K562 (cell line): ENCODE measurements around the gene CHL1. TPM values are rescaled to one million over a fixed set of nuclear protein-coding genes. Genes with fewer than 3 reads are reported as not detected.

Experiments
- ATAC-seq: fragments of 200-7000 bp; cut with Tn5 transposase; 3 replicates; pipeline ENCODE4 v1.9.1; 2020; ENCODE audit warnings: moderate library complexity
- BruUV-seq: library from RNA; stranded (reverse); fragments of 400-500 nt; replicated peaks from 2 replicates; lab custom pipeline; 2021; lab: Mats Ljungman, UMichigan
- CTCF ChIA-PET: fragments of 300-600 bp; formaldehyde crosslinking; extraction: SDS; loops from one replicate; lab custom pipeline; 2021; ENCODE audit warnings: low intra/inter-chr PET ratio; lab: Yijun Ruan, JAX
- POLR2A ChIA-PET: fragments of 300-600, 350-650 bp; sonication (Branson Sonifier 250); formaldehyde crosslinking; extraction: SDS; loops from one replicate; lab custom pipeline; 2021; ENCODE audit warnings: antibody characterized with exemption, inconsistent platforms; lab: Yijun Ruan, JAX
- DNase-seq, 4 experiments: peaks; one replicate each; pipeline versions ENCODE4 v3.0.0 to v3.0.0-alpha.2; 2011 to 2018; ENCODE audit warnings: low spot score in 3 of 4, mixed read lengths in 3 of 4; ENCODE audit errors: extremely low read depth in 1 of 4
- FAIRE-seq: peaks from 2 replicates; lab custom pipeline; 2011; peaks lifted over from hg19 to GRCh38; lab: Jason Lieb, UNC
- H2AFZ ChIP-seq: 2 replicates; pipeline ENCODE4 v1.6.0; 2011; ENCODE audit warnings: low read depth, low read length, control low read depth, inconsistent platforms
- H3K27ac ChIP-seq: fragments of 200-600 bp; 3 replicates; pipeline ENCODE4 v1.8.0; 2011; ENCODE audit warnings: low read depth, mild to moderate bottlenecking, control low read depth, inconsistent platforms, low read length, moderate library complexity, mixed read lengths; ENCODE audit errors: extremely low read depth
- H3K27me3 ChIP-seq, 2 experiments: fragments of 300-600 bp in 1 of 2; 2 replicates in 1 of 2; 3 replicates in 1 of 2; pipeline versions ENCODE4 v1.6.0 to v1.8.0; 2011; ENCODE audit warnings: inconsistent platforms in 2 of 2, low read length in 2 of 2, mild to moderate bottlenecking in 1 of 2, mixed read lengths in 1 of 2, moderate library complexity in 1 of 2; ENCODE audit not compliant: control insufficient read depth in 2 of 2, insufficient read depth in 2 of 2
- H3K36me3 ChIP-seq: fragments of 300-600 bp; 3 replicates; pipeline ENCODE4 v1.8.0; 2011; ENCODE audit warnings: mild to moderate bottlenecking, low read length, inconsistent platforms; ENCODE audit not compliant: control insufficient read depth, insufficient read depth
- H3K4me1 ChIP-seq, 2 experiments: fragments of 200-600 bp in 1 of 2; replicated peaks in 1 of 2; 2 replicates in 1 of 2; 3 replicates in 1 of 2; pipeline versions ENCODE4 v1.5.1 to v1.8.0; 2011; ENCODE audit warnings: inconsistent platforms in 2 of 2, low read length in 2 of 2, mild to moderate bottlenecking in 1 of 2, mixed read lengths in 1 of 2, moderate library complexity in 1 of 2; ENCODE audit not compliant: control insufficient read depth in 2 of 2, insufficient read depth in 2 of 2
- H3K4me2 ChIP-seq: 2 replicates; pipeline ENCODE4 v1.6.1; 2011; ENCODE audit warnings: low read length, control low read depth, inconsistent platforms, mixed read lengths; ENCODE audit not compliant: insufficient read depth
- H3K4me3 ChIP-seq: fragments of 200-600 bp; sonication (generic), shearing (Covaris generic); 2 replicates; pipeline ENCODE4 v1.5.1; 2016; ENCODE audit warnings: control low read depth, inconsistent platforms
- H3K79me2 ChIP-seq: fragments of 200-600 bp; 3 replicates; pipeline ENCODE4 v1.8.0; 2011; ENCODE audit warnings: low read length, inconsistent platforms; ENCODE audit not compliant: control insufficient read depth, insufficient read depth
- H3K9ac ChIP-seq, 2 experiments: 2 replicates each; pipeline versions ENCODE4 v1.6.0 to v1.6.1; 2011; ENCODE audit warnings: low read depth in 2 of 2, low read length in 2 of 2, control low read depth in 1 of 2, inconsistent platforms in 1 of 2, mild to moderate bottlenecking in 1 of 2, mixed read lengths in 1 of 2; ENCODE audit not compliant: insufficient read depth in 1 of 2
- H3K9me1 ChIP-seq: one replicate; pipeline ENCODE4 v1.6.0; 2011; ENCODE audit warnings: inconsistent platforms, mild to moderate bottlenecking, low read length, moderate library complexity; ENCODE audit not compliant: control insufficient read depth, insufficient read depth
- H3K9me3 ChIP-seq: replicated peaks from 2 replicates; pipeline ENCODE4 v1.5.1; 2011; ENCODE audit warnings: low read depth, low read length, inconsistent platforms; ENCODE audit not compliant: control insufficient read depth, insufficient read depth
- H4K20me1 ChIP-seq: replicated peaks from 2 replicates; pipeline ENCODE4 v1.6.1; 2011; ENCODE audit warnings: low read length, inconsistent platforms, mixed read lengths; ENCODE audit not compliant: control insufficient read depth, insufficient read depth
- CBX2 ChIP-seq: fragments of 200-600 bp; sonication (generic); IDR thresholded peaks from one replicate; pipeline ENCODE4 v1.6.1; 2012; ENCODE audit warnings: mild to moderate bottlenecking, low read length, inconsistent platforms; ENCODE audit not compliant: insufficient read depth, poor library complexity, severe bottlenecking
- CHD4 ChIP-seq: fragments of 200-600 bp; sonication (generic); IDR thresholded peaks from 3 replicates; pipeline ENCODE4 v1.6.1; 2012; ENCODE audit warnings: low read depth, mild to moderate bottlenecking, mixed read lengths, low read length, inconsistent platforms; ENCODE audit not compliant: insufficient read depth, insufficient replicate concordance, poor library complexity, severe bottlenecking
- GABPA ChIP-seq: fragments of 200-800 bp; sonication (Bioruptor generic); conservative IDR thresholded peaks from 2 replicates; pipeline ENCODE4 v1.6.1; 2016; ENCODE audit warnings: low read depth, missing genetic modification characterization, missing compliant biosample characterization
- POLR3G ChIP-seq: IDR thresholded peaks from 2 replicates; pipeline ENCODE4 v1.6.1; 2011; ENCODE audit not compliant: insufficient read length, insufficient replicate concordance; ENCODE audit errors: extremely low read depth
- PTRF ChIP-seq: fragments of 450-650 bp; IDR thresholded peaks from 2 replicates; pipeline ENCODE4 v1.6.1; 2016; ENCODE audit warnings: mild to moderate bottlenecking, missing genetic modification characterization, missing compliant biosample characterization
- RBM34 ChIP-seq: fragments of 200-400 bp; formaldehyde crosslinking; IDR thresholded peaks from 2 replicates; pipeline ENCODE4 v1.6.1; 2018; ENCODE audit warnings: low read length, borderline replicate concordance; ENCODE audit not compliant: insufficient read depth
- RBM39 ChIP-seq: fragments of 200-400 bp; formaldehyde crosslinking; optimal IDR thresholded peaks from 2 replicates; pipeline ENCODE3; 2018; ENCODE audit warnings: low read depth, low read length
- RUNX1 ChIP-seq: sonication (generic); IDR thresholded peaks from 2 replicates; pipeline ENCODE4 v1.6.1; 2016; ENCODE audit warnings: antibody characterized with exemption, low read depth
- SIRT6 ChIP-seq: IDR thresholded peaks from one replicate; pipeline ENCODE4 v1.6.1; 2012; ENCODE audit warnings: low read depth, mild to moderate bottlenecking, control low read depth, inconsistent platforms, low read length, moderate library complexity
- ZKSCAN1 ChIP-seq: fragments of 150-350 bp; IDR thresholded peaks from 2 replicates; pipeline ENCODE4 v1.6.1; 2016; ENCODE audit warnings: low read depth, low read length
- ZNF121 ChIP-seq: sonication (generic); formaldehyde crosslinking; conservative IDR thresholded peaks from 2 replicates; pipeline ENCODE4 v1.8.0; 2022; ENCODE audit warnings: missing genetic modification reagents
- ZNF76 ChIP-seq: fragments of 250-450 bp; sonication (Bioruptor Pico); IDR thresholded peaks from 2 replicates; pipeline ENCODE4 v1.4.0; 2020; ENCODE audit warnings: mild to moderate bottlenecking, moderate library complexity, borderline replicate concordance
- ZNF766 ChIP-seq: fragments of 200-800 bp; sonication (Bioruptor generic); conservative IDR thresholded peaks from 2 replicates; pipeline ENCODE4 v1.6.1; 2016; ENCODE audit warnings: missing genetic modification characterization, missing compliant biosample characterization
- WGBS: fragments of 100-300 bp; shearing (Covaris generic); methylation state at CpG from one replicate; pipeline ENCODE4 v1.1.6; 2016; ENCODE audit warnings: low coverage, mixed read lengths; ENCODE audit not compliant: insufficient coverage; ENCODE audit errors: missing lambda C conversion rate; 5-methylcytosine and 5-hydroxymethylcytosine counted together
- in situ Hi-C: fragments of 300-500 bp; cut with MboI; formaldehyde crosslinking; loops from 4 replicates; pipeline ENCODE4 v1.15.0; 2018; ENCODE audit warnings: inconsistent platforms, mixed read lengths
- intact Hi-C: fragments of 100-400 bp; cut with micrococcal nuclease; formaldehyde crosslinking; loops from 2 replicates; pipeline ENCODE4 v1.14.2; 2022
- polyA plus RNA-seq, 8 experiments: library from polyadenylated mRNA; depleted of rRNA in 4 of 8; stranded (reverse) in 5 of 8; unstranded in 3 of 8; fragments of >200 nt; fragmentation: Nextera tagmentation in 2 of 8; fragmentation: Illumina TruSeq in 1 of 8; extraction: Ambion mirVana in 2 of 8; extraction: Trizol in 1 of 8; gene quantifications; 2 replicates each; pipeline versions ENCODE4 v1.2.1 to v1.2.3, GENCODE V29; 2011 to 2014; ENCODE audit warnings: inconsistent platforms in 1 of 8, missing spikeins in 1 of 8
- total RNA-seq, 7 experiments: library from RNA; depleted of rRNA in 6 of 7; stranded (reverse); fragments of >200 nt in 6 of 7; fragmentation: Illumina TruSeq in 2 of 7; extraction: Trizol in 2 of 7; gene quantifications; 2 replicates each; pipeline versions ENCODE4 v1.2.1 to v1.2.3, GENCODE V29; 2011 to 2021; ENCODE audit warnings: low replicate concordance in 1 of 7
- TF ChIP-seq, protein P1 (sequence below): sonication (generic); formaldehyde crosslinking; IDR thresholded peaks from 2 replicates; pipeline ENCODE4 v1.8.0; 2022; ENCODE audit warnings: mild to moderate bottlenecking, missing genetic modification reagents
- TF ChIP-seq, protein P2 (sequence below): fragments of 250-450 bp; sonication (Bioruptor Pico); IDR thresholded peaks from 2 replicates; pipeline ENCODE4 v1.4.0; 2020; ENCODE audit warnings: mild to moderate bottlenecking

CHL1 gene
- total and polyA plus RNA-seq, 9 of the 15 experiments (the other 6 are each of a cell fraction or from before 2014, with no cell fraction given), result 0.02 TPM; not detected in 8

DNA sequence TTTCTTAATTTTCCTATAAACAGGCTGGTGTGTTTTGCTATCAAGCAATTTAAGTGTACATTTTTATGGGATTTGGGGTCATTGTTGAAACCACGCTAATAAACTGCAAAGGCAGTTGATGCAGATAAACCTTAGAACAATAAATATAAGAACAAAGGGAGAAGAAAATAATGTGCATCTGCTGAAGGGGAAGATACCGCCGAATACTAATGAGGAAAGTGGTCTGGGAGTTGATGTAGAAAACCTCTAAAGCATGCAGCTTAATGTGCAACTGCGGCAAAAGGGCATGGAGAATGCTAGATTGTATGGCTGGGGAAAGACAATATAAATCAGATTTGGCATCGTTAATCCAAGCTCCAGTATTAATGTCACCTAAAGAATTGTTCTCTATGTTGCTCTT is 29.8 kb upstream of the CHL1 start:
- Histone ChIP-seq H3K4me3 (no peak overlapping the region), H2AFZ (no peak overlapping the region), H3K4me2 (no peak overlapping the region), H3K9me3 (0 out of 2 replicates have a peak, but pooled peaks cover 3% of the 10 kb centered on the region), H3K36me3 (no peaks in the 10 kb centered on the region), H3K9ac (no peak overlapping the region), H3K27me3 (no peaks in the 10 kb centered on the region), H3K79me2 (no peaks in the 10 kb centered on the region), H3K9me1 (no peaks in the 10 kb centered on the region), H3K27ac (no peak overlapping the region), H3K4me1 (no peaks in the 10 kb centered on the region), H4K20me1 (no peaks in the 10 kb centered on the region)
- POLR2A ChIA-PET, result no interaction called here
- ATAC-seq, result no peak
- in situ Hi-C loops, result no loop called here
- no peak for TF ChIP-seq GABPA
- no peak for TF ChIP-seq CBX2
- no peak for TF ChIP-seq CHD4
- TF ChIP-seq SIRT6, result no peak
- FAIRE-seq, result no peak
- BruUV-seq, result no TSS peak
- DNase-seq, result no peak
- CTCF ChIA-PET, result no interaction called here
- WGBS, result 0% methylated on average over 5 of the region's 5 CpGs
- intact Hi-C loops, result no loop called here

DNA sequence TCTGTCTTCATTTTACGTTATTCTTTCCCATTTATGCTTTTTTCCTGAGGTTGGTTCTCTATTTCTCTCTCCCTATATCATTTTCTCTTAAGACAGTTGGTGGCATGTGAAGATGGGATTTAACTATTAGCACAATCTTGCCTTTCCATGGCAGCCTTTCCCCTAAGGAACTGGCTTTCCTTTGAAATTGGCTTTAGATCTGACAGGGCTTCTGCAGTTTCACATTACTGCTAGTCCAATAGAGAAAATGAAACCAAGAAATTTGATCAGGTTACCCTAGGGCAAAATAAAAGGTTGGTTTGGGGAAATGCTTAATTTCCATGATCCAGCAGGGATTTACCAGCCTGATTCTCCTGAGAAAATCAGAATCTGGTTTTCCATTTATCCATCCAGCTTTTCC is 22.7 kb upstream of the CHL1 start:
- no peaks in the 10 kb centered on the region for H3K9me1 ChIP-seq
- intact Hi-C loops (no loop called here), in situ Hi-C loops (no loop called here)
- no peaks in the 10 kb centered on the region for H3K79me2 ChIP-seq
- H3K27ac ChIP-seq, result no peak overlapping the region
- no peak overlapping the region for H3K4me2 ChIP-seq
- H3K27me3 ChIP-seq, result no peaks in the 10 kb centered on the region
- no TSS peak for BruUV-seq
- no peaks in the 10 kb centered on the region for H4K20me1 ChIP-seq
- H3K36me3 ChIP-seq, result no peaks in the 10 kb centered on the region
- DNase-seq, result no peak
- no peak overlapping the region for H2AFZ ChIP-seq
- ChIA-PET POLR2A (no interaction called here), CTCF (no interaction called here)
- ATAC-seq, result no peak
- H3K9me3 ChIP-seq, result no peaks in the 10 kb centered on the region
- WGBS, result 0% methylated on average over 1 of the region's 1 CpG
- H3K9ac ChIP-seq, result no peak overlapping the region
- H3K4me1 ChIP-seq, result no peaks in the 10 kb centered on the region
- H3K4me3 ChIP-seq, result no peak overlapping the region
- FAIRE-seq, result no peak
- TF ChIP-seq ZNF76 (CRISPR knock-in tag), result no peak
- no peak for TF ChIP-seq RUNX1
- TF ChIP-seq ZNF121, result no peak
- TF ChIP-seq RBM34, result no peak
- TF ChIP-seq, protein P1, sequence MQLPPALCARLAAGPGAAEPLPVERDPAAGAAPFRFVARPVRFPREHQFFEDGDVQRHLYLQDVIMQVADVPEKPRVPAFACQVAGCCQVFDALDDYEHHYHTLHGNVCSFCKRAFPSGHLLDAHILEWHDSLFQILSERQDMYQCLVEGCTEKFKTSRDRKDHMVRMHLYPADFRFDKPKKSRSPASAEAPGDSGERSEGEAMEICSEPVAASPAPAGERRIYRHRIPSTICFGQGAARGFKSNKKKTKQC, result no peak
- no peak for TF ChIP-seq RBM39
- no peak for TF ChIP-seq ZNF766 (CRISPR knock-in tag)
- TF ChIP-seq, protein P2, sequence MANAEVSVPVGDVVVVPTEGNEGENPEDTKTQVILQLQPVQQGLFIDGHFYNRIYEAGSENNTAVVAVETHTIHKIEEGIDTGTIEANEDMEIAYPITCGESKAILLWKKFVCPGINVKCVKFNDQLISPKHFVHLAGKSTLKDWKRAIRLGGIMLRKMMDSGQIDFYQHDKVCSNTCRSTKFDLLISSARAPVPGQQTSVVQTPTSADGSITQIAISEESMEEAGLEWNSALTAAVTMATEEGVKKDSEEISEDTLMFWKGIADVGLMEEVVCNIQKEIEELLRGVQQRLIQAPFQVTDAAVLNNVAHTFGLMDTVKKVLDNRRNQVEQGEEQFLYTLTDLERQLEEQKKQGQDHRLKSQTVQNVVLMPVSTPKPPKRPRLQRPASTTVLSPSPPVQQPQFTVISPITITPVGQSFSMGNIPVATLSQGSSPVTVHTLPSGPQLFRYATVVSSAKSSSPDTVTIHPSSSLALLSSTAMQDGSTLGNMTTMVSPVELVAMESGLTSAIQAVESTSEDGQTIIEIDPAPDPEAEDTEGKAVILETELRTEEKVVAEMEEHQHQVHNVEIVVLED (CRISPR knock-in tag), result no peak
- TF ChIP-seq ZKSCAN1, result no peak
- no peak for TF ChIP-seq POLR3G
- no peak for TF ChIP-seq PTRF
